NK-92 (cell line): ENCODE results near the gene PRAMEF17.
"Not testable (repeated sequence)": the region's sequence is repeated elsewhere in the genome, so short reads cannot be mapped to it uniquely, and the experiment has no call there.

Experiments
- DNase-seq: peaks from one replicate; lab custom pipeline; 2025; ENCODE audit not compliant: unreplicated experiment; lab: John Stamatoyannopoulos, UW

Gene PRAMEF17, protein sequence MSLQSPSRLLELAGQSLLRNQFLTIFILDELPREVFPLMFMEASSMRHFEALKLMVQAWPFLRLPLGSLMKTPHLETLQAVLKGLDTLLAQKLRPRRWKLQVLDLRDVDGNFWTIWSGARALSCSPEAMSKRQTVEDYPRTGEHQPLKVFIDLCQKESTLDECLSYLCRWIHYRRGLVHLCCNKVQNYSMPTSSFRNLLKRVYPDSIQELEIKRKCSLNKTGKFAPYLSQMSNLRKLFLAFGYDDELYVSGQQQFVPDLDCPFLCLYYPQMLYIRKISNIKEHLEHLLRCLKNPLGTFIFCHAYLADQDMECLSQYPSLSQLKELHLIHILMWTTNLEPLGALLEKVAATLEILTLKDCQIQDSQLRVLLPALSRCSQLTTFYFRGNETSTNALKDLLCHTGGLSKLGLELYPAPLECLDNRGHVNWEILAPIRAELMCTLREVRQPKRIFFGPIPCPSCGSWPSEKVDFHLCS

DNA sequence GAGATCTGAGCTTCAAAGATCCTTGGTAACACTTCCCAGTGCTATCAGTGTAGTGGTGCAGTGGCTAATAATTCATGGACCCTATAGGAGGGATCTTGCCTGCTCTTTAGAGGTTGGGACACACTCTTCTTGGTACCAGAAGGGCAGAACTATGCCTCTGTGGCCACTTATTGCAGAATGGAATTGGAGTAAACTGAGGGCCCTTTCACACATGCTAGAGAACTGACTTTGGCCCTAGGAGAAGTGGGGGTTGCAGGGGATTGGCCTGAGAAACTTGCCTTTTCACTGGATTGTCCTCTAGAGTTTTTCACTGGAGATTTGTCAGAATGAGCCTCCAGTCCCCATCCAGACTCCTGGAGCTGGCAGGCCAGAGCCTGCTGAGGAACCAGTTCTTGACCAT lies at the start of gene PRAMEF17:
TSS of gene PRAMEF17 (plus strand) at position 301 of the 400 bp plus-strand sequence. CDS start at position 327, 26 bp downstream.
- DNase-seq: not testable (repeated sequence)

GRCh38 chr1:13342496-13342895 lies 46.9 kb upstream of the PRAMEF17 start:
- DNase-seq: not testable (repeated sequence)

DNA sequence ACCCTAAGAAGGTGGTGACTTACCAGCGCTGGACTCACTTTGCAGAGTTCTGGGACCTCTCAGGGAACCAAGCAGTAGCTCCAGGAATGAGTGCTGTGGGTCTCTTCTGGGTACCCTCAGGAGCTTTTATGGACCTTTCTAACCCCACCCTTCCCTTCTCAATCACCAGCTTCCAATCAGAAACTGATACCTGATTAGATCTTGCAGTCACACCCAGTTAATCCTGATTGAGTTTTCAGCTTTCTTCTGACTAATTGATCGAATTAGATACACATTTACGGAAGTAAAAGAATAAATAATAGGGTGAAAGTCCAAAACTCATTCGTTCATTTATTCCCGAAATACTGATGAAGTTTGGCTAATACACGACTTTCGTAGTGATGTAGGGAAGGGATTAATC lies 42.4 kb upstream of the PRAMEF17 start, which contains the start of gene PRAMEF14:
TSS of gene PRAMEF14 (minus strand) at position 101 of the 400 bp plus-strand sequence. CDS start 1,820 bp downstream, outside the sequence.
- not testable (repeated sequence) for DNase-seq

GRCh38 chr1:13353476-13353875 lies 36.0 kb upstream of the PRAMEF17 start:
- DNase-seq: not testable (repeated sequence)

- not testable (repeated sequence) for DNase-seq
These were observed 35.0 kb upstream of the PRAMEF17 start for GRCh38 chr1:13354475-13354874.

DNA sequence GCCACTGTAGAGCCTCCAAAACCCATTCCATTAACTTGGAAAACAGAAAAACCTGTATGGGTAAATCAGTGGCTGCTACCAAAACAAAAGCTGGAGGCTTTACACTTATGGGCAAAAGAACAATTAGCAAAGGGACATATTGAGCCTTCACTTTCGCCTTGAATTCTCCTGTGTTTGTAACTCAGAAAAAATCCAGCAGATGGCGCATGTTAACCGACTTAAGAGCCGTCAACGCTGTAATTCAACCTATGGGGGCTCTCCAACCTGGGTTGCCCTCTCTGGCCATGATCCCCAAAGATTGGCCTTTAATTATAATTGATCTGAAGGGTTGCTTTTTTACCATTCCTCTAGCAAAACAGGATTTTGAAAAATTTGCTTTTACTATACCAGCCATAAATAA lies 32.7 kb upstream of the PRAMEF17 start:
- not testable (repeated sequence) for DNase-seq

- DNase-seq: not testable (repeated sequence)
These were observed 27.1 kb upstream of the PRAMEF17 start for GRCh38 chr1:13362364-13362763.

DNA sequence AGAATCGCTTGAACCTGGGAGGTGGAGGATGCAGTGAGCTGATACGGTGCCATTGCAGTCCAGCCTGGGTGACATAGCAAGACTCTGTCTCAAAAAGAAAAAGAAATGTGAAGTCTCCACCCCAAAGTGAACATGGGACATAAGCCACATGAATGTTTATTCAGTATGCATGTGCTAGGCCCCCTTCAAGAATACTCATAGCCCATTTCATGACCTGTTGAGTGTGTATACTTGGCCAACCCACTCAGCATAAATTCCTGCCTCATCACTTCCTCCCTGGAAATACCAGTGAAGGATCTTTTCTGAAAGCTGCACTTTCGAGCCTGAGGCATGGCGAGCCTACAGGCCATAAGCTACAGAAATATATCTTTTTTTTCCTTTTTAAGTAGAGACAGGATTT lies 24.5 kb upstream of the PRAMEF17 start:
- DNase-seq: not testable (repeated sequence)

GRCh38 chr1:13366536-13366935 lies 22.9 kb upstream of the PRAMEF17 start:
- DNase-seq: not testable (repeated sequence)

- DNase-seq: not testable (repeated sequence)
These were observed 20.9 kb upstream of the PRAMEF17 start for GRCh38 chr1:13368544-13368943.

DNA sequence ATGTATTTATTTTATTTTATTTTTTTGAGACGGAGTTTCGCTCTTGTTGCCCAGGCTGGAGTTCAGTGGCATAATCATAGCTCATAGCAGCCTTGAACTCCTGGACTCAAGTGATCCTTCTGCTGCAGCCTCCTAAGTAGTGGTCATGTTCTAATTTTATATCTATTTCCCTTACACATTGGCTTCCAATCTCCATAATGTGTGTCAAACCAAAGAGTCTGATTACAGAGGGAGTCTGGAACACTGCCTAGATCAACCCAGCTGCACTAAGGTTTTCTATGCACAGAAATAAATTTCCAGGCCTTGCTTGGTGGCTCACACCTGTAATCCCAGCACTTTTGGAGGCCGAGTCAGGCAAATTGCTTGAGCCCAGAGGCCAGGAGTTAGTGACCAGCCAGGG lies 10.4 kb upstream of the PRAMEF17 start:
- not testable (repeated sequence) for DNase-seq

DNA sequence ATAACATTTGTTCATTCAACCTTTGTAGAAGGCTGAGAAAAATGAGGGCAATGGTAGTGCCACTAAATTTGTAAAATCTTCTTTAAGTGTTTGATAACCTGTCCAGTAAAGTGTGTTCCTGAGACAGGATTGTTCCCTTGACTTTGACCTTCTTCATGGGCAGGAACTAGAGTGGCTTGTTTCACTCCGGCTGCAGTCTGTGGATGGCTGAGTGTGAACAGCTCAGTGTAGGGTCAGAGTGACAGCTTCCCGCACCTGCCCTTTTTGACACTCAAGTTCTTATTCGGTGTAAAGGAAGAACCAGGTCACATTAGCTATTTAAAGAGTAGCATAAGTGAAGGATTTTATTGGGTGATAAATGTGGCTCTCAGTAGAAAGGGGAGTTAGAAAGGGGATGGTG lies 9.1 kb upstream of the PRAMEF17 start:
- DNase-seq: not testable (repeated sequence)

DNA sequence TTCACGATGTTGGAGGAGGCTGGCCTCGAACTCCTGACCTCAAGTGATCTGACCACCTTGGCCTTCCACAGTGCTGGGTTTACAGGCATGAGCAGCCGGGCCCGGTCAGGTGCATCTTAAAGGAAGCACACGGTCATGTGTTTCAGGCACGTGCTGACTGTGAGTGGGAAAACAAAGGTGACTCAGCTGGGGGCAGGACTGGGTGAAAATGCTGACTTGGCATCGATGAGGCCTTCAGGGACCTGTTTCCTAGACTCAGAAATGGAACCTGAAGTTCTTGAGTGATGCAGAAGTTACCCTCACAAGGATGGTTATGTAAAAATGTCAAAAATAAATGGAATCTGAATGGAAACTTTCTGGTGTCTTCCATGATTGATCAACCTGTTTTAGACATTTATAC lies 3.6 kb downstream of the PRAMEF17 start:
- not testable (repeated sequence) for DNase-seq

DNA sequence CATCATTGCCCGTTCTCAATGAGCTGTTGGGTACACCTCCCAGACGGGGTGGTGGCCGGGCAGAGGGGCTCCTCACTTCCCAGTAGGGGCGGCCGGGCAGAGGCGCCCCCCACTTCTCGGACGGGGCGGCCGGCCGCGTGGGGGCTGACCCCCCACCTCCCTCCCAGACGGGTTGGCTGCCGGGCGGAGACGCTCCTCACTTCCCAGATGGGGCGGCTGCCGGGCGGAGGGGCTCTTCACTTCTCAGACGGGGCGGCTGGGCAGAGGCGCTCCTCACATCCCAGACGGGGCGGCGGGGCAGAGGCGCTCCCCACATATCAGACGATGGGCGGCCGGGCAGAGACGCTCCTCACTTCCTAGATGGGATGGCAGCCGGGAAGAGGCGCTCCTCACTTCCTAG lies 5.3 kb downstream of the PRAMEF17 start:
- DNase-seq: not testable (repeated sequence)

- DNase-seq: not testable (repeated sequence)
These were observed 5.9 kb downstream of the PRAMEF17 start for GRCh38 chr1:13395311-13395710.

DNA sequence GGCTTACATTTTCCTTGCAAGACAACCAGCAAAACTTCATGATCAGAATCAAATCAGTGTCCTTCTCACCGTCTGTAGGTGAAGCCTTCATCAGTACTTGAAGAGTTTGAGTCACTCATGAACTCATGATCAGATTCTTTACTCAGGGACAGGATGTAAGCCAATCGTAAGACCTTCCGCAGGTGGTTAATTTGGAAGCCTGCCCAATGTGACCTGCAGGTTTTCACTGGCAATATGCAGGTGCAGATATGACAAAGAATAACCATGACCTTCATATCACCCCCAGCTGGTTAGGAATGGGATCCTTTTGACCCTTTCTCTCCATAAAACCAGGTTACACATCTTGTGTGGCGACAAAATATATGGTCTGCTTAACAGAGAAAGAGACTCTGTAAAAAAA lies 18.4 kb downstream of the PRAMEF17 start:
- DNase-seq: no peak

DNA sequence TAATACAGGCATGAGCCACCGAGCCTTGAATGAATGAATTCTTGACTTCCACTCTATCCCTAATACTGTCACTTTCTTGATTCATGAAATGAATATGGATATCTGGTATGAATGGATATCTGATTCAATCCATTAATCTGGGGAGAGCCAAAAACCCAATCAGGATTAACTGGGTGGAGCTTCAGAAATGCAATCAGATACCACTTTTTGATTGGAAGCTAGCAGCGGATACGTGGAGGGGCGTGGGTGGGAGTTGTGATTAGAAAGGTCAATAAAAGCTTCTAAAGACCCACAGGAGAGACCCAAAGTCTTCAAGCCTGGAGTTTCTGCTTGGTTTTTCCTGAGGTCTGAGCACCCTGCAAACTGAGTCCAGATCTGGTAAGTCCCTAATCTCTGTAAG lies 20.7 kb downstream of the PRAMEF17 start, which contains the start of gene PRAMEF20:
TSS of gene PRAMEF20 (plus strand) at position 301 of the 400 bp plus-strand sequence. CDS start 5,905 bp downstream, outside the sequence.
- not testable (repeated sequence) for DNase-seq

- no peak for DNase-seq
These were observed 41.1 kb downstream of the PRAMEF17 start for GRCh38 chr1:13430495-13430894.

DNA sequence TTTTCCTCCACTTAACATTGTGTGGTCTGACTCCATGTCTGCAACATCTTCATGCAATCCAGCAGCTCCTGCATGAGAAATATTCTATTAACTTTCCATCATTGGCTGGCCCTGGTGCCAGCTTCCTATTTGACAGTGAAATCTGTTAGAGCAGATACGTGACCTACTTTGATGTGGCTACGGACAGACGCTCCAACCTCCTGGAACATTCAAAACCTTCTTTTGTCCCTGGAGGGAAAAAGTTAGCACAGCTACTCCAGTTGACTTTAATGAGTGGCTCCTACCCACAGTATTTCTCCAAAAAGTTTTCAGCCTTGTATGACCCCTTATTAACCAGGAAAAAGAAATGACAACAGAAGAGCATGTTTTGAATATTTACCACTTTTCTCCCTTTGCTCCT lies 42.8 kb downstream of the PRAMEF17 start:
- no peak for DNase-seq

- DNase-seq: not testable (repeated sequence)
These were observed 44.4 kb downstream of the PRAMEF17 start for GRCh38 chr1:13433694-13434358.

- no peak for DNase-seq
These were observed 46.0 kb downstream of the PRAMEF17 start for GRCh38 chr1:13435458-13435857.
